NCI-H748 treated with DMSO at 0.1 percent for 48 hours (cell line): Measurements from ENCODE around the gene PRKG2.

Experiments
- DNase-seq: peaks from one replicate; lab custom pipeline; 2025; lab: John Stamatoyannopoulos, UW

PRKG2 gene

DNA sequence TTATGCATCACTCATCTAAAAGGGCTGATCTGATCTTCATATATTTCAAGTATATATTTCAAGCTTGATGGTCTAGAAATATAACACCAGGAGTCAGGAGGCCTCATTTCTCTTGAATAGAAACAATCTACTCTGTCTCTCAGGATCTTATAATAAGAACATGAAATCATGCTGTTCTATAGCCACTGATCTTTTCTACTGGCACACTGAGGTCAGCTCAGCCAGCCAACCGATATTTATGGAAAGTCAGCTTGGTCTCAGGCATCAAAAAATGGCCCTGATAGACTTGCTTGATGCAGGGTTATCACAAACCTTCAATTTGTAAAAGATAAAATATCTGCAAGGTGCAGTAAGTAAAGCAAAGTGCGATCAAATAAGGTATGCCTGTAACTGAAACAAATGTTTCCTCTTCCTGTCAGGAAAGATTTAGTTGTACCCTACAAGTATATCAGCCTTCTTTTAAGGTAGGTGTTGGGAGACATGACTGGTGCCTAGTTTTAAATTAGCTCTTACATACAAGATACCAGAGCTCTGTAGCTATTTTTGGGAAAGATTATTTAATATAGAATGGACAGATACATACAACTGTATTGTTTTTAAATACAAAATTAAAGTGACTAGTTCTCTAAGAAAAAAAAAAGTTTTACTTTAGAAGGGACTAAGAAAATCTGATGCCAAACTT is 121.2 kb downstream of the PRKG2 start:
- no peak for DNase-seq

DNA sequence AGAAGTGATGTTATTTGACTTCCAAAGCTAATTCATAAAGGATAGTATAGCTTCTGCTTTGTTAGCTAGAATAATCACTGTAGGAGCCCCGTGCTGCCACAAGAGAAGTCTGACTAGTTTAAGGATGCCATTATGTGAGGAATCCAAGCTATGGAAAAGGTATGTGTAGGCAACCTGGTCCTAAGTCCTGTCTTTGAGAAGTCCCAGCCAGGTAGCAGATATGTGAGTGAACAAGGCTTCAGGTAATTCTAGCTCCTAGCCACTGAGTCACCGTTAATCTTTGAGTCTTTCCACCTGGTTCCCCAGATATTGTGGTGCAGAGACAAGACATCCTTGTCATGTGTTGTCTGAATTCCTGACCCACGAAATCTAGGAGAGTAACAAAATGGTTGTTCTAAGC is 129.0 kb downstream of the PRKG2 start:
- no peak for DNase-seq

DNA sequence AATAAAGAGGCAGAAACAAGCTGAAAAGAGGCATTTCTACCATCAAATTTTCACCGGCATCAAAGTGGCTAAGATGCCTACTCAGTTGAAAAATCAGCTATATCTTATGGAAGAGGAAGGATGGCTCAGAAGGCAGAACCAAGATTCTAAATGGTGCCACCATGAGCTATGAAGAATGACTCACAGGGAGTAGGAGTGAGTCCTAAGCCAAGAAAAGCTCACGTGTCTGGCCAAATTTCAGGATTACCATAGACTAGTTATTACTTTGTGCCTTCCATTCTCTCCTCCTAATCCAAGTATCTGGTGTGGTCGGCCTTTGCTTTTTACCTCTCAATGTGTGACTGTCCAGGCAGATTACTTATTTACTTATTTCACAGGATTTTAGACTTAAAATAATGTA is 129.7 kb downstream of the PRKG2 start:
- DNase-seq = no peak

DNA sequence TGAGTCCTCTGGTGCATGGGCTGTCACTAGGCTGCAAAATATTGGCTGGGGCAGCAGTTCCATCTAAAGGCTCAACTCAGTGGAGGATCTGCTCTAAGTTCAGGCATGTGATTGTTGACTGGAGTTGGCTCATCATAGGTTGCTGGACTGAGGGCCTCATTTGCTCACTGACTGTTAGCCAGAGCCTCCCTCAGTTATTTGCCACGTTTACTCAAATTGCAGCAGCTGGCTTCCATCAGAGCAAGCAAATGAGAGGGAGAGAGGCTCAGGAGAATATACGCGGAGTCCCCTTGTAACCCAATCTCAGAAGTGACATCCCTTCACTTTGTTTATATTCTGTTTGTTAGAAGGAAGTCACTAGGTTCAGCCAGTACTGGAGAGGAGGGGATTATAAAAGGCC is 130.4 kb downstream of the PRKG2 start:
- DNase-seq = no peak

DNA sequence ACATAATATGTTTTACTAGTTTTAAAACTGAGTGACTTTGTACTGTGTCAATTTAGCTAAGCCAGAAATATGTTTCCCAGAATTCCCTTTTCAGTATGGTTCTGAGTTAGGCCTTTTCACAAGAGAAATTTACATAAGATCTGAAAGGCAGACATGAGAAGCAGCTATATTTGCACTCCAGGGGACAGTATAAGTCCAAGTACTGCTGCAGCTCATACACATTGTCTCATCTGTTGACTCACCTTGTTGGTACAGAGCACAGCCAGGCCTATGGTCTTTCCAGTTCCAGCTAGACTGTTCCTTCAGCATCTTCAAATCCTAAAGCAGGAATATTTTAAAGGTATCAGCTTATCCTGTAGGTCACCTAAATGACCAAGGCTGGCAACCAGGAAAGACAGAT is 131.0 kb downstream of the PRKG2 start:
- DNase-seq = no peak

DNA sequence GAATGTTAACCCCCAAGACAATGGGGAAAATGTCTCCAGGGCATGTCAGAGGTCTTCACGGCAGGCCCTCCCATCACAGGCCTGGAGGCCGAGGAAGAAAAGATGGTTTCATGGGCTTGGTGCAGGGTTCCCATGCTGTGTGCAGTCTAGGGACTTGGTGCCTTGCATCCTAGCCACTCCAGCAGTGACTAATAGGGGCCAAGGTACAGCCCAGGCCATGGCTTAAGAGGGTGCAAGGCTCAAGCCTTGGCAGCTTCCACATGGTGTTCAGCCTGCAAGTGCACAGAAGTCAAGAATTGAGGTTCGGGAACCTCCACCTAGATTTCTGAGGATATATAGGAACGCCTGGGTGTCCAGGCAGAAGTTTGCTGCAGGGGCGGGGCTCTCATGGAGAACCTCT is 133.9 kb downstream of the PRKG2 start:
- DNase-seq = no peak

DNA sequence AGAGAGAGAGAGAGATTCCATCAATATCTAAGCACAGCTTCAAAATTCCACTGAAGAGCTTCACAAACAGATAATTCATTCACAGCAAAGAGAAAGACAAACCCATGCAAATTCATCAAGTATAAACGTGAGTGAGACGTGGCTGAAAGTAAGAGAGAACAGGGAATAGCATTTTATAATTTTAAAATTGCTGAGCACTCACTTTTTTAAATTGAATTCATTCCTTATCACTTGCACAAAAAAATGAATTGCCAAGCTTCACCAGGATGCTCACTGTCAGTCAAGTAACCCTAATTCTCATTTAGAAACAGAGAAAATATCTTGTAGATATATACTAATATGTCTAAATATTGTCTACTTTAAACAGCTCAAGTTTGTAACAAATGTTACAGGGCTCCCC is 144.0 kb downstream of the PRKG2 start:
- no peak for DNase-seq

DNA sequence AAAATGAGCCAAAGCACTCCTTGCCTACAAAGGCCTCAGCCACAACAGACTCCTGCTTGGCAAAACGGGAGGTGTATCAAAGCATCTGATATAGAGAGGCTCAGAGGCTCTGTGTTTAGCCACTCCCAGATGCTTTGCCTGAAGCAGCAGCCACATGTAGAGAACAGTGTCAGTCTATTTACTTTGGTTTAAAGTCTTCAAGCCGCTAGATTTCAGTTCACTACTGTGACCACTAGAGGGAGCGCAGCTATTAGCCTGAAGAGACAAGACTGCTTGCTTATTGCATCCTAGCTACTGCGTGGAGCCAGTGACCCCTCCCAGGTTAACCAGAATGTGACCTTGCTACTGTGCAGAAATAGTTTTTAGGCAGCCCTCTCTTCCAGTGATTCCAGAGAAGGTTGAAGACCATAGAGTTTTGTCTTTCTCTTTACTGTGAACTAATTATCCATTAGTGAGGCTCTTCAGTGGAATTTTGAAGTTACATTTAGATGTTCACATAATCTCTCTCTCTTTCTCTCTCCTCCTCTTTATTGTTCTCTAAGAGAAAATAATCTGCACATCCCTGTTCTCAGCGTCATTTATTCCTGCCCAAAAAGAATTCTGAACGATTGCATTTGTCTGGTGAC is 145.2 kb downstream of the PRKG2 start:
- DNase-seq = peak; percentile 57

DNA sequence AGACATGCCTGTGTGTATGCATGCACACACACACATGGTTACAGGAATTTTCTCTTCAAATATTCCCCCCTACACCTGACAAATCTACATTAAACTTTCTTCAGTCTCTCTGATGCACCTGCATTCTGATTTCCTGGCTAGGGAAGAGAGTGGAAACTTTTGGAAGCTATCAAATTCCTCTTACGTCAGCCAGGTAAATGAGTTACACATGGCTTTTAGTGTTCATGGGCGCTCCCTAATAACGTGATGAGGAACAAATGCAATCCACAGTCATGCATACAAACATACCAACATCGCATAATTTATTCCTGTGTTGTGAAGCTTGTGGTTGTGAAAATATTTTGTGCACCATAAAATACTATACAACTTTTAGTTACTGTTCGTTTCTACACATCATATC is 149.6 kb downstream of the PRKG2 start:
- DNase-seq = no peak

DNA sequence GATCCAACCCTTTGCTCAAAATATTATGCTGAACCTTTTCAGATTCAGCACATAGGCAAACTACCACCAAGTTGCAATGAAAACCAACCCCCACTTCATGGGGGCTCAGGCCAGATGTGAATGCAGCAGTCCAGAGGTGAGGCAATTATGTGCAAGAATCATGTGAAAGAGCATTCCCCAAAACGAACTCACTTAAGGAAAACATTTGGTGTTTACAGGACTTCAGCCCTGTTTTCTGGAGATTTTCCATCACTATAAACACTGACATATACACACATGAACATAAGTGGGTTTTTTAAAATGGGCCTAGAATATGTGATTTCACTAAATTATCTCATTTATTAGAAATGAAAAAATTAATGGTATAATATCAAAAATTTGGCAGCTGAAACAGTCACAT is 153.0 kb downstream of the PRKG2 start:
- no peak for DNase-seq

DNA sequence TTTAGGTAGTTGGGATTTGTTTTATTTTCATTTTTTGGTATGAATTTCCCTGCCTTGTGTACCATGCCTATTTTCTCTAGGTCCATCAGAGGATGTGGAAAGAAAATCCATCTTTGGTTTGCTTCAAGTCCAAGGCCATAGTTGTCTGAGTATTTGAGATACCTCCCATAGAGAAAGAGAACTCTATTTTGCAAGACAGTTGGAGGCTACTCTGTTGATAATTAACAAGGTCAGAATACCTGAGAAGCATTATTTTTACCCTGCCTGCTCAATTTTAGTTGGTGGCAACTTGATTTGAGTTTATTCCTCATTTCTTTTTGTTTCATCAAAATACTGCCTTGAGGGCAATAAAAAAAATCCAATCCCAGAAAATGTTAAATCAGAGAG is 153.7 kb downstream of the PRKG2 start:
- DNase-seq = no peak

DNA sequence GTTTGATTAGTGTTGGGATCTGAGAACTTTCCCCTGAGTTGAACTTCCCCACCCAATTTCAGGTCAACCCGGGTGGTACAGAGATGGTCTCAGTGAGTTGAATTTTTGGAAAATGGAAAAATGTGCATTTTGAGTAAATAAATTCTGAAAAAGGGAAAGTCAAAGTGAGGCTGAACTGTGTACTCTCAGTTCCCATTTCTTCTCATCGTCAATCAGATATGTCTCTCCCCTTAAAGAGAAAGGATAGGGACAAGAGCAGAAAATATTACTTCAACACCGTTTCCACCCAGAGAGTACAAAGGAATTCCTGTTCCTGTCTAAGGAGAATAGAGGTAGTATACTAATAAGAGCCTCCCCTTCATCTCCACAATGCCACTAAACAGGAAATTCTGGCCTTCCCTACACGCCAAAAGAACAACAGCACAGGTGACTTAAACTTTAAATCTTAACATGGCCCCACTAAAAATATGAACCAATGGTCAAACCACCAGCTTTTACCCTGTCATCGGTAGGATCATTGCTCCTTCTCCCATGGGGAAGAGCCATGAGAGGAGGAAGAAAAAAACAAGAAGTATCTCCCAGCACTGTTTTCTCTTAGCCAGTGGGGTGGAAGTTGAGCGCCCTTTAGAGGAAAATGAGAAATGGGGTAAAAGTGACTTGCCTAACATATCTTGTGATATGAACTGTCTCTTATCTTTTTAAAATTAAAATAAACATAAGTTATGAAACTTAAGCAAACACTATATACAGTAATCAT is 154.3 kb downstream of the PRKG2 start:
- DNase-seq = no peak

DNA sequence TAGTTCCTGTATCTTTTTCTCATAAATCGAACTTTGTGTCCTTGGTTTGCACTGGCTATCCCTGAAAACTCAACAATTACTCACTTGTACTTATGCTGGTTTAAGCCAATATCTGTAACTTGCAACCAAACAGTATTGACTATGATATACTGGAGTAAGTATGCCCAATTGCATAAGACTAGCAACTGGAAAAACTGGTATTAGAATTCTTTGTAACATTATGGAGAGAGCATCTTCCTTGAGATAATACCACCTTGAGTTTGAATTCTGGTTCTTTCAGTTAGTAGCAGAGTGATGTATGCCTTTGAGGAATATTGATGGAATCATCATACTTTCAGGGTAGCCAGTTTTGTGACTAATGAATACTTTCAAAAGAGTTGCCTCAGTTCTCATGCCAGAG is 156.4 kb downstream of the PRKG2 start:
- DNase-seq = no peak

DNA sequence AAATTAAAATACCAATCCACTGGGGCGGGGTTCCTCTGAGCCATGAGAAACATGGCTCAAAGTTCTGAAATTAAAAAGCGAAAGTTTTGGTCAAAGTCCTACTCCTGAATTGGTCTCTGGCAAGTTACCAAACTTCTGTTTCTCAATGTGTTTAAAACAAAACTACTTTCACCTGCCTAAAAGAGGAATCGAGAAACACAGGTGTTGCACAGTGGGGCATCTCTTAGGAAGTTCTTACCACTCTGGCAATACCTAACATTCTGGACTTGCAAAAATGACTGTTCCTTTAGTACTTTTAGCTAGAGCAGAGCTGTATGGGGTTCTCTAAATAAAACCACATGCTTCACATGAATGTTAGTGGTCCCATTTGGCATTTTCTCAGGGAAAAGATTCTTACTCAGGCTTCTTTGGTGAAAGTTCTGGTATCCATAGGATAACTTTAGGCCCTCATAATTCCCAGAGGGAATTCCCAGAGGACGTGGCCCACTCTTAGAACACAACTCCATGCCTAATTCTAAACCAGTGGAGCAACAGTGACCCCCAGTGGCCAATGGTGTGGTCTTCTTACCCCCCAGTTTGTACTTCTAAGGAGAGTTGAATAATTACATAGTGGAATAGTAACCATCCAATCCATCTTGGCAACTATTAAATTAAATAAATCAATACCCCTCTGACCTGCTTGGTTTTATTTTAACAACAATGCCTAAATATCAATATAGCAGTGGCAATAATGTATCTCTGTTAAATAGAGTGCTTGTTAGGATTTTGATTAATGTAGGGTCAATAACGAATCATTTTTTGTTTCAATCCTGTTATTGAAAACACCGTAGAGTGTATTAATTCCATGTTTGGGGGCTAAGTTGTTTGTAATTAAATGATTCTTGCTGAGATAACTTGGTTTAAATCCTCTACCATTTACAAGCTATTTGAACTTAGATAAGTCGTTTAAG is 162.6 kb downstream of the PRKG2 start:
- DNase-seq = peak; percentile 22

DNA sequence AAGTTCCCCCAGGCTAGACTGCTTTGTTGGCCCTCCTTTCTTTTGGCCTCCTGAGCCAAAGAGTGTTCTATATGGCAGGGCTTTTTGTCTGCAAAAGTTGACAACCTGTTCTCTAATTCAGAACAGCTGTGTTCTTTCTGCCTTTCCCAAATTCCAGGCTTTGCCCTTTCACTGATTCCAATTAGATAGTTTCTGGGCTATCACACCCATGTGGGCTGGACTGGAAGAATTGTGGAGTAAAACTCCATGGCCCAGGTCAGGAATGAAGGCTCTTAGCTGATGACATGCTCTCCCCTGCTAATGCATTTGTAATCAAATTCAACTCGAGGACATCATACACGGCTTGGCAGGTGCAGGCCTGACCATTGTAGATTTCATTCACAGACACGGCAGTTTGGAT is 165.1 kb downstream of the PRKG2 start:
- DNase-seq = no peak

DNA sequence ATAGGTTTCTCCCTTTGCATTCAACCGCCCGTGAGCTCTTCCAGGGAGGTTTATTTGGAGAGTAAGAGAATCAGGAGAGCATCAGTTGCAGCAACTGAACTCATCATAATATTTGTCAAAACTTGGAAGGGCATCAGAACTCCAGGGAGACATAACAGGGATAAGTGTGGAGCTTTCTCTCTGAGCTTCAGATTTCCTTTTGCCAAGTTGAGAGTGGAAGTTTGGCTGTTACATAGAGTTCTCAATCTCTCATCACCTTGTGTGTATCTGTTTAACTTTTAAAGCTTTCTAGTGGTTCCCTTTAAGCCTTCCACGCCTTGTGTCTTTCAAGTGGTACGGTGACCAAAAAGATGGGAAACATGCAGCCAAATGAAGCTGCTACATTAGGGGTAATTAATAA is 165.7 kb downstream of the PRKG2 start:
- no peak for DNase-seq

DNA sequence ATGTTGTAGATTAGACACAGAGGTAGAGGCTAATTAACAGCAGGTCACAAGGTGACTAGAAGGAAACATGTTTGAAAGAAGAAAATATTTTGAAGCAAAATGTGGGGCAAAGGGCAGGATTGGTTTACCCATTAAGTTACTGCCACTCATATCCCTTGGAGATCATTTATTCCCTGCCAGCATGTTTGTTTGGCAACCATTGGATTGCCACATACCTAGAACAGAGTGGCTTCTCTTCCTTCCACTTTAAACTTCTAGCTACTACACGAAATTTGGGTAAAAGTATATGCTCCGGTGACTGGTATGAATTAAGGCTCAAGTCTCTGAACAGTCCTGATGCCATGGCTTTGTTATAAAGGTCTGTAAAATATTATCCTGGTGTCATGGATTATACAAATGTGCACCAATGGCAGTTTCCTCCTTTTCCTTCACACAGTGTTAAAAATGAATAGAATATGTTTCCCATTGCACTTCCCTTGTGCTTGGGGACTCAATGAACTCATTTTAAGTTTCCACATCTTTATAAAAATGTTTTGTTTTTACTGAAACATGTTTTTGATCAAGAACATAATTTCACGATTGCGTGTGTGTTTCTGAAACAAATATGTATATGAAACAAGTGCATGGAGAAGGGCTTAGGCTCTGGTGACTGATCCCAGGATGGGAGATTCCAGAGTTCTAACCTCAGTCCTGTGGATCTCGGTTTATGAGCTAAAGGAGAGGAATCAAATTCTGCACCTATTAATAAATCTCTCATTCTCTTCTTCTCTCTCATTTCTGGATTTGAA is 172.2 kb downstream of the PRKG2 start:
- DNase-seq = no peak

DNA sequence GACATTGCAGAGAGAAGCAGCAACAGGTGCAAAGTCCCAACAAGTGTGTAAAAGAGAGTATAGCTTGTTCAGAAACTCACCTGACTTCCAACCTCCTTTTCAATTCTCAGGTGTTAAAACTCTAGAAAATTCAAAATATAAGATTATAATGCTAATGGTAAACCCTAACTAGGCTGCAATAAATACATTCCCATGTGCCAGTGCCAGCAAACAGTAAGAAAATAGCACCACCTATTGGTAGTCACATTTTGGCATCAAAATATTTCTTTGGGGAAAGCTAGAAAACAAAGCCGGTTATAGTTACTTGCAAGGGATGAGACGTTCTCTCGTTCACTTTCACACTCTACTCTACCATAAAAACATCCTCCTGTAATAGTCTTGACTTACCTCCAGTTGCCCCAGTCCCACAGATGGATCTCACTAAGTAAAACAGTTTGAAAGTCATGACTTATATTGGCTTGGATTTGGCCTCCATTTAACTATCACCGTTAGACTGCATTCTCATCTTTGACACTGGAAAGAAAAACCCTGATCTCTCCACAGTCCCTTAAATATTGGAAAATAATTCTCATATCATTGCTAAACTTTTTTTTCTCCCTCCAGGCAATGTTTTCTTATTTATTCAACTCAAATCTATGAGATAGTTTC is 174.9 kb downstream of the PRKG2 start:
- DNase-seq = peak; percentile 14

DNA sequence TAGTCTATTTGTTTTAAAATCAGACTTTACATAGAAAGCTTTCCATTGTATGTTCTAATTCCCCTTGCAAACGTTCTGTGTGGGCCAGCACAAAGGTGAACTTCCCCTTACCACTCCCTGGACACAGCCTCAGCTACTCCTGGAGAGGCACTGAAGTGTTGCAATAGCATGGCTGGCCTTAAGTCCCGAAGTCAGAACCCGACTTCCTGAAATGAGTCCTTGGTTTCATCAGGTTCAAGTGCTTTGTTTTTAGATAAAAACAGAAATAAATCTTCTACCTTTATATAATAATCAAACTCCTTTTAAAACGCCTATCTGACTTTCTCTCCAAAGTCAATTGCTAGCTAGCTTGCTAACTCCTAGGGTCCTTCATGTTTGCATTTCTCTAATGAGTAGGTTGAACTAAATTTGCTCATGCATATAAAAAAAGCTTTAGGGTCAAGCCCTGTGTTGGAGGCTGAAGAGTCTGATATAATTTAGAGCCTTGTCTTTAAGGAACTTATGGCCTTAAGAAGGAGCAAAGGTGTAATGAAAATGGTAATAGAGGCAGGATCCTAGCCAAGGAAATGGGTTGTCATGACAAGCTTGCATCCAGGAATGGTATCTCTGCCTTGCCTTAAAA is 175.6 kb downstream of the PRKG2 start:
- DNase-seq = no peak

DNA sequence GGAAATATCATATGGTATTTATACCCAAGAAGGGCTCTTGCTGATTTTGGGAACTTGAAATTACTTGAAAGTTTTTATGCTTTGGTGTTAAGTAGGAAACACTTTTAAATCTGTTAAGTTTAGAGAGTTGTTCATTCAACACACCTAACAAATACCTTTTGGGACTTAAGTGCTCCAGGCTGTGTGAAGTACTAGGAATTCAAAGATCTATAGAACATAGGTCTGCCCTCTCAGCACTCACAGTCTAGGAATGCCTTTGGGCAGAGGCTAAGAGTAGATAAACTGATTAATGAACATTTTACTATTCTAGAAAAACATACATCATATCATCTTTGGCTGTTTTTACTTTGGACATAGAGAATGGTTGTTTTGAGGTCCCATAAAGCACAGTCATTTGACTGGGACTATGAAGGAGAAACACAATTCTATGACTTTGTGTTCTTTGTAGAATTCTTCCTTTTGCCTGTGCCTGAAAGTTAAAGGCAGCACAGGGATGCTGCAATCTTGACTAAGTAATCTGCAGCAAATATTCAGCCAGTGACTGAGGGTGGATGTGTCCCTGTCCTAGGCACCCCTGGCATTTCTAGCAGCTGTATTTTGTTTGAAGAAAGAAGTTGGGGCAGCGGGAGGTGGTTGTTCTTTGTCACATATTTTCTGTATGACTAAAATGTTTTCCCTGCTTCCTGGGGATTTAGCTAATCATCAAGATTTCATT is 176.2 kb downstream of the PRKG2 start:
- DNase-seq = no peak
